Endothelial cell (in vitro differentiated cells): ENCODE data around the gene TPD52L1. TPM values are rescaled to one million over a fixed set of nuclear protein-coding genes. Genes with fewer than 3 reads are reported as not detected.

Experiments
- DNase-seq: peaks from one replicate; pipeline ENCODE4 v3.0.0; 2021; ENCODE audit warnings: low spot score
- H3K27ac Mint-ChIP-seq: one replicate; pipeline ENCODE4 v1.8.0; 2021; ENCODE audit warnings: mixed read lengths, inconsistent platforms; ENCODE audit not compliant: unreplicated experiment
- H3K27me3 Mint-ChIP-seq: one replicate; pipeline ENCODE4 v1.8.0; 2021; ENCODE audit warnings: mild to moderate bottlenecking, moderate library complexity, mixed read lengths, inconsistent platforms; ENCODE audit not compliant: unreplicated experiment
- H3K36me3 Mint-ChIP-seq: one replicate; pipeline ENCODE4 v1.8.0; 2021; ENCODE audit warnings: mild to moderate bottlenecking, low read depth, mixed read lengths, inconsistent platforms; ENCODE audit not compliant: unreplicated experiment
- H3K4me1 Mint-ChIP-seq: one replicate; pipeline ENCODE4 v1.8.0; 2021; ENCODE audit warnings: mild to moderate bottlenecking, mixed read lengths, inconsistent platforms; ENCODE audit not compliant: unreplicated experiment
- H3K4me3 Mint-ChIP-seq: one replicate; pipeline ENCODE4 v1.8.0; 2021; ENCODE audit warnings: mild to moderate bottlenecking, mixed read lengths, inconsistent platforms; ENCODE audit not compliant: unreplicated experiment
- H3K9me3 Mint-ChIP-seq: one replicate; pipeline ENCODE4 v1.8.0; 2021; ENCODE audit warnings: mixed read lengths, inconsistent platforms; ENCODE audit not compliant: unreplicated experiment
- total RNA-seq: library from RNA; stranded (reverse); fragmentation: NEBNext Ultra II Directional; extraction: Animal tissue kit (Norgen Biotek cat#: 25700); gene quantifications from one replicate; pipeline ENCODE4 v1.2.1, GENCODE V29; 2021; ENCODE audit not compliant: unreplicated experiment
- TF ChIP-seq, protein P1 (sequence below): fragments of 200-600 bp; sonication (generic); IDR thresholded peaks from one replicate; pipeline ENCODE4 v1.5.0; 2021; ENCODE audit warnings: antibody characterized with exemption; ENCODE audit not compliant: unreplicated experiment

TPD52L1 gene
- total RNA-seq, 1 donor from 2014 or later = 118 TPM

DNA sequence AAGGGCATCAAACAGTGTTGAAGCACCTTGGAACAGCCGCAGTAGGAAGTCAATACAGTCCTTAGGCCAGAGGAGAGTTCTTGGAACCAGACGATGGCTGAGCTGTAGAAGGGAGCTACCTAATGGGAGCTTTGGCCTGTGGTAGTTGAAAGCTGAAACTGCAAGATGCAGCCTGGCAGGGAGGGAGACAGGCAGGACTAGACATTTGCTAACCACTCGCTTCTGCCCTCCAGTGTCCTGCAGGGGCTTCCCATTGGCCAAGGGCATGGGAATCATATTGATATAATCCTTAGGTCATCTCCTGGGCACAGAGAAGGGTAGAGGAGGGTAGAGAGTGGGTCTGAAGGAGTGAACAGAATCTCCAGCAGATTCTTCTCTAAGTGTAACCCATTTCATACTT, 60.4 kb downstream of the TPD52L1 start:
- Mint-ChIP-seq H3K9me3 (no peaks in the 10 kb centered on the region), H3K4me3 (no peak overlapping the region), H3K36me3 (peaks cover 2% of the 10 kb centered on the region), H3K27ac (no peak overlapping the region), H3K4me1 (peaks cover 17% of the 10 kb centered on the region), H3K27me3 (peaks cover 3% of the 10 kb centered on the region)
- DNase-seq = no peak
- TF ChIP-seq, protein P1, sequence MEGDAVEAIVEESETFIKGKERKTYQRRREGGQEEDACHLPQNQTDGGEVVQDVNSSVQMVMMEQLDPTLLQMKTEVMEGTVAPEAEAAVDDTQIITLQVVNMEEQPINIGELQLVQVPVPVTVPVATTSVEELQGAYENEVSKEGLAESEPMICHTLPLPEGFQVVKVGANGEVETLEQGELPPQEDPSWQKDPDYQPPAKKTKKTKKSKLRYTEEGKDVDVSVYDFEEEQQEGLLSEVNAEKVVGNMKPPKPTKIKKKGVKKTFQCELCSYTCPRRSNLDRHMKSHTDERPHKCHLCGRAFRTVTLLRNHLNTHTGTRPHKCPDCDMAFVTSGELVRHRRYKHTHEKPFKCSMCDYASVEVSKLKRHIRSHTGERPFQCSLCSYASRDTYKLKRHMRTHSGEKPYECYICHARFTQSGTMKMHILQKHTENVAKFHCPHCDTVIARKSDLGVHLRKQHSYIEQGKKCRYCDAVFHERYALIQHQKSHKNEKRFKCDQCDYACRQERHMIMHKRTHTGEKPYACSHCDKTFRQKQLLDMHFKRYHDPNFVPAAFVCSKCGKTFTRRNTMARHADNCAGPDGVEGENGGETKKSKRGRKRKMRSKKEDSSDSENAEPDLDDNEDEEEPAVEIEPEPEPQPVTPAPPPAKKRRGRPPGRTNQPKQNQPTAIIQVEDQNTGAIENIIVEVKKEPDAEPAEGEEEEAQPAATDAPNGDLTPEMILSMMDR = no peak

DNA sequence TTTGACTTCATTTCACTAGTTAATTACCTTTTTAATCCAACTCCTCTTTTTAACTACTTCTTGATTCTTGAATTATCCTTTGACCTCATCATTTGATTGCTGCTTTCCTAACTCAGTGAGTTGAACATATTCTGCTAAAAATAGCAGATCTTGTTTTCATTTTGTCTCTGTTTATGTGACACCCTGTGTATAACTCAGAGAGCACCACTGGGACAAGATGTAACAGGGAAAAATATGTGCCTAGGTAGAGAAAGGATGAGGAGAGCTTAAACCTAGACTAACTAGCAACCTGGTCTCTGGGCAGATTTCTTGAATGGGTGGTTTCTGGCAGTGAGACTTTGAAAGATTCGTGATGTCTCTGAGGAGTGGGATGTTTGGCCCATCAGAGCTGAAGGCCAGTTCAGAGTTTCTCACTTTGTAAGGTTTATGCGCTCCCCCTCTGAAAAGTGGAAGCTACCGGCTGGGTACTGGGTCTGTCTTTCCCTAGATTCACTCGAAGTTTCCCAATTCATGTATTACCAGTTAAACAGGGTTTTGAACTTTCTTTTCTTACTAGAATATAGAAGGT, 61.8 kb downstream of the TPD52L1 start:
- Mint-ChIP-seq H3K4me3 (no peak overlapping the region), H3K9me3 (no peaks in the 10 kb centered on the region), H3K27me3 (peaks cover 3% of the 10 kb centered on the region), H3K4me1 (peaks cover 27% of the 10 kb centered on the region), H3K36me3 (no peaks in the 10 kb centered on the region), H3K27ac (no peak overlapping the region)
- TF ChIP-seq, protein P1 = no peak
- DNase-seq = no peak

DNA sequence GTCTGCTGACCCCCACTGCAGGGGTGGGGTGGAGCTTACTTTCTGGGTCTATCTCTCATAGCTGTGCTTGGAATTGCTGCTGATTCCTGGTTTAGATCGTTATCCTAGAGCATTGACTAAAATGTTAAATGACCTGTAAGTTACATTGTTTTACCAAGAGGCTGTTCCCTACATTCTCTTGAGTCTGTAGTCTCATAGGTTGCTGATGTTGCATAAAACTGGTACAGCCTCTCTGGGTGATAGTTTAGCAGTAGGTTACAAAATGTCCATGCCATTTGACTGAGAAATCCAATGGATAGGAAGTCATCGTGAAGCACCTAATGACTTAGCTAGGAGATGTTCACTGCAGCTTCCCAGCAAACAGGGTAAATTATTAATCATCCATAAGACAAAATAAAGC, 62.4 kb downstream of the TPD52L1 start:
- peaks cover 34% of the 10 kb centered on the region for H3K4me1 Mint-ChIP-seq
- no peaks in the 10 kb centered on the region for H3K9me3 Mint-ChIP-seq
- no peak overlapping the region for H3K4me3 Mint-ChIP-seq
- H3K27me3 Mint-ChIP-seq = peaks cover 3% of the 10 kb centered on the region
- no peak for DNase-seq
- no peak overlapping the region for H3K27ac Mint-ChIP-seq
- no peaks in the 10 kb centered on the region for H3K36me3 Mint-ChIP-seq
- TF ChIP-seq, protein P1 = no peak

DNA sequence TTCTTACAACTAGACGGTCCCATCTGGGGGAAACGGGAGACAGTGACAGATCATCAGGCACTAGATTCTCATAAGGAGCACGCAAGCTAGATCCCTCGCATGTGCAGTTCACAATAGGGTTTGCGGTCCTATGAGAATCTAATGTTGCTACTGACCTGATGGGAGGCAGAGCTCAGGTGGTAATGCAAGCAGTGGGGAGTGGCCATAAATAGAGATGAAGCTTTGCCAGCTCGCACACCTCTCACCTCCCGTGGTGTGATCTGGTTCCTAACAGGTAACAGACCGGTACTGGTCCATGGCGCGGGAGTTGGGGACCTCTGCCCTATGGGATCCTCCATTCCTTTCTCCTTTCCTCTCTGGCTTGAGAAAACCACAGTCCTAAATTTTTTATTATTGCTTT, 63.8 kb downstream of the TPD52L1 start:
- H3K4me1 Mint-ChIP-seq = peaks cover 42% of the 10 kb centered on the region
- TF ChIP-seq, protein P1 = no peak

GRCh38 chr6:125217992-125218391, 64.4 kb downstream of the TPD52L1 start:
- peaks cover 2% of the 10 kb centered on the region for H3K27me3 Mint-ChIP-seq
- TF ChIP-seq, protein P1 = no peak
- no peaks in the 10 kb centered on the region for H3K9me3 Mint-ChIP-seq
- peaks cover 39% of the 10 kb centered on the region for H3K4me1 Mint-ChIP-seq
- H3K4me3 Mint-ChIP-seq = no peak overlapping the region
- no peak overlapping the region for H3K27ac Mint-ChIP-seq
- H3K36me3 Mint-ChIP-seq = no peaks in the 10 kb centered on the region
- no peak for DNase-seq

More for the DNA sequence above, 63.8 kb downstream of the TPD52L1 start:
- no peak overlapping the region for H3K4me3 Mint-ChIP-seq
- DNase-seq = no peak
- H3K9me3 Mint-ChIP-seq = no peaks in the 10 kb centered on the region
- H3K27ac Mint-ChIP-seq = no peak overlapping the region
- peaks cover 2% of the 10 kb centered on the region for H3K27me3 Mint-ChIP-seq
- no peaks in the 10 kb centered on the region for H3K36me3 Mint-ChIP-seq
